Endodermal cell (in vitro differentiated cells): ENCODE measurements around the gene ARG2. TPM values are rescaled to one million over a fixed set of nuclear protein-coding genes. Genes with fewer than 3 reads are reported as not detected.

Experiments used
- DNase-seq: peaks from one replicate; pipeline ENCODE4 v3.0.0-alpha.2; 2017
- H3K27ac ChIP-seq: 2 replicates; pipeline ENCODE4 v1.5.1; 2013; ENCODE audit warnings: mild to moderate bottlenecking, low read depth, low read length, moderate library complexity
- H3K27me3 ChIP-seq: 2 replicates; pipeline ENCODE4 v1.6.1; 2013; ENCODE audit warnings: mild to moderate bottlenecking, low read length, moderate library complexity; ENCODE audit not compliant: insufficient read depth, control insufficient read depth, poor library complexity, severe bottlenecking
- H3K36me3 ChIP-seq: 2 replicates; pipeline ENCODE4 v1.7.0; 2013; ENCODE audit warnings: mild to moderate bottlenecking, low read length, moderate library complexity; ENCODE audit not compliant: control insufficient read depth, insufficient read depth
- H3K4me1 ChIP-seq: one replicate; pipeline ENCODE4 v1.7.0; 2013; ENCODE audit warnings: low read length; ENCODE audit not compliant: control insufficient read depth, insufficient read depth
- H3K4me3 ChIP-seq: 2 replicates; pipeline ENCODE4 v1.5.1; 2013; ENCODE audit warnings: mild to moderate bottlenecking, low read length, moderate library complexity
- H3K9ac ChIP-seq: 2 replicates; pipeline ENCODE4 v1.6.1; 2013; ENCODE audit warnings: mild to moderate bottlenecking, low read length, moderate library complexity; ENCODE audit not compliant: poor library complexity, severe bottlenecking; ENCODE audit errors: extremely low read depth
- H3K9me3 ChIP-seq: 2 replicates; pipeline ENCODE4 v1.6.1; 2013; ENCODE audit warnings: mild to moderate bottlenecking, low read length, moderate library complexity; ENCODE audit not compliant: control insufficient read depth
- H3K27ac Mint-ChIP-seq: 2 replicates; pipeline ENCODE4 v1.8.0; 2020; ENCODE audit warnings: mixed read lengths
- H3K27me3 Mint-ChIP-seq: 2 replicates; pipeline ENCODE4 v1.8.0; 2021; ENCODE audit warnings: mild to moderate bottlenecking, mixed read lengths; ENCODE audit not compliant: insufficient read depth
- H3K36me3 Mint-ChIP-seq: 2 replicates; pipeline ENCODE4 v1.8.0; 2020; ENCODE audit warnings: low read depth, mixed read lengths
- H3K4me1 Mint-ChIP-seq: 2 replicates; pipeline ENCODE4 v1.8.0; 2020; ENCODE audit warnings: mixed read lengths
- H3K4me3 Mint-ChIP-seq: 2 replicates; pipeline ENCODE4 v1.8.0; 2020; ENCODE audit warnings: mild to moderate bottlenecking, moderate library complexity, mixed read lengths
- H3K9me3 Mint-ChIP-seq: 2 replicates; pipeline ENCODE4 v1.8.0; 2020; ENCODE audit warnings: mild to moderate bottlenecking, mixed read lengths
- WGBS, 2 experiments: methylation state at CpG; one replicate each; pipeline versions ENCODE4 v1.1.5 to v1.1.7; 2013; ENCODE audit warnings: missing lambda C conversion rate in 2 of 2, mixed read lengths in 1 of 2; ENCODE audit not compliant: insufficient coverage in 1 of 2, insufficient read length in 1 of 2; 5-methylcytosine and 5-hydroxymethylcytosine counted together
- total RNA-seq, 2 donors: library from RNA; stranded (reverse); fragmentation: NEBNext Ultra II Directional in 1 of 2; extraction: Animal tissue kit (Norgen Biotek cat#: 25700) in 1 of 2; gene quantifications; 2 replicates in 1 of 2; 3 replicates in 1 of 2; pipeline ENCODE4 v1.2.1, GENCODE V29; 2021
- TF ChIP-seq, protein P1 (sequence below): fragments of 200-600 bp; sonication (generic); conservative IDR thresholded peaks from 2 replicates; pipeline ENCODE4 v1.5.0; 2021; ENCODE audit warnings: antibody characterized with exemption, mild to moderate bottlenecking

ARG2 gene
- total RNA-seq, 2 donors from 2014 or later = 19.4 to 25.4 TPM

DNA sequence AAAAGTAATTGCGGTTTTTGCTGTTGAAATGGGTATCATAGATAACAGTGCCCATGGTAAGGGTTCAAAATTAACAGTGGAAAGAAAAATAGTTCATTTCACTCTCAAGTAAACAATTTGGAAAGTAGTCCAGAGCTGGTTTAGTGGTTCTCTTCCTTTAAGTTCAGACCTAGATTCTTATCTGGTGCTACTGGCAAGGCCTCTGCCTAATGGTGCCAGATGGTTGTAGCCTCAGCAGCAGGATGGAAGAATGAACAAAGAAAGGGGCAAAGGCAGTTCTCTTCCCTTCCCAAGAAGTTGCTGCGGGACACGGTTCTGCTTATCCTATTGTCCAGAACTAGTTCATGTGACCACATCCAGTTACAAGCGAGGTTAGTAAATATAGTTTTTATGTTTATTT lies 10.5 kb downstream of the ARG2 start:
- Histone ChIP-seq H3K9me3 (no peaks in the 10 kb centered on the region), H3K27ac (no peak overlapping the region), H3K36me3 (no peaks in the 10 kb centered on the region), H3K4me3 (no peak overlapping the region), H3K9ac (no peak overlapping the region), H3K27me3 (no peaks in the 10 kb centered on the region), H3K4me1 (no peaks in the 10 kb centered on the region)
- TF ChIP-seq, protein P1, sequence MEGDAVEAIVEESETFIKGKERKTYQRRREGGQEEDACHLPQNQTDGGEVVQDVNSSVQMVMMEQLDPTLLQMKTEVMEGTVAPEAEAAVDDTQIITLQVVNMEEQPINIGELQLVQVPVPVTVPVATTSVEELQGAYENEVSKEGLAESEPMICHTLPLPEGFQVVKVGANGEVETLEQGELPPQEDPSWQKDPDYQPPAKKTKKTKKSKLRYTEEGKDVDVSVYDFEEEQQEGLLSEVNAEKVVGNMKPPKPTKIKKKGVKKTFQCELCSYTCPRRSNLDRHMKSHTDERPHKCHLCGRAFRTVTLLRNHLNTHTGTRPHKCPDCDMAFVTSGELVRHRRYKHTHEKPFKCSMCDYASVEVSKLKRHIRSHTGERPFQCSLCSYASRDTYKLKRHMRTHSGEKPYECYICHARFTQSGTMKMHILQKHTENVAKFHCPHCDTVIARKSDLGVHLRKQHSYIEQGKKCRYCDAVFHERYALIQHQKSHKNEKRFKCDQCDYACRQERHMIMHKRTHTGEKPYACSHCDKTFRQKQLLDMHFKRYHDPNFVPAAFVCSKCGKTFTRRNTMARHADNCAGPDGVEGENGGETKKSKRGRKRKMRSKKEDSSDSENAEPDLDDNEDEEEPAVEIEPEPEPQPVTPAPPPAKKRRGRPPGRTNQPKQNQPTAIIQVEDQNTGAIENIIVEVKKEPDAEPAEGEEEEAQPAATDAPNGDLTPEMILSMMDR = no peak
- H3K27me3 Mint-ChIP-seq = no peaks in the 10 kb centered on the region
- no peaks in the 10 kb centered on the region for H3K9me3 Mint-ChIP-seq
- no peaks in the 10 kb centered on the region for H3K4me1 Mint-ChIP-seq
- DNase-seq = no peak
- no peak overlapping the region for H3K4me3 Mint-ChIP-seq
- H3K27ac Mint-ChIP-seq = no peak overlapping the region
- WGBS, 2 experiments = 88 to 97% methylated on average over 3 to 4 of the region's 4 CpGs
- H3K36me3 Mint-ChIP-seq = peaks cover 20% of the 10 kb centered on the region

GRCh38 chr14:67630938-67631337 lies 11.2 kb downstream of the ARG2 start:
- H3K36me3 ChIP-seq = no peaks in the 10 kb centered on the region
- no peak overlapping the region for H3K4me3 ChIP-seq
- no peaks in the 10 kb centered on the region for H3K27me3 ChIP-seq
- no peaks in the 10 kb centered on the region for H3K4me1 ChIP-seq
- 93 to 97% methylated on average over 4 to 5 of the region's 5 CpGs for WGBS, 2 experiments
- Mint-ChIP-seq H3K4me1 (no peaks in the 10 kb centered on the region), H3K27me3 (no peaks in the 10 kb centered on the region), H3K36me3 (peaks cover 19% of the 10 kb centered on the region), H3K9me3 (no peaks in the 10 kb centered on the region), H3K4me3 (no peak overlapping the region), H3K27ac (no peak overlapping the region)
- no peaks in the 10 kb centered on the region for H3K9me3 ChIP-seq
- TF ChIP-seq, protein P1 = no peak
- H3K27ac ChIP-seq = no peak overlapping the region
- no peak overlapping the region for H3K9ac ChIP-seq
- DNase-seq = no peak

GRCh38 chr14:67633451-67634147 lies 13.9 kb downstream of the ARG2 start:
- no peak overlapping the region for H3K27ac Mint-ChIP-seq
- TF ChIP-seq, protein P1 = no peak

More at GRCh38 chr14:67633451-67634147, 13.9 kb downstream of the ARG2 start:
- 91 to 96% methylated on average over 4 to 5 of the region's 5 CpGs for WGBS, 2 experiments
- Mint-ChIP-seq H3K36me3 (peaks cover 19% of the 10 kb centered on the region), H3K9me3 (no peaks in the 10 kb centered on the region), H3K4me3 (no peak overlapping the region), H3K4me1 (no peaks in the 10 kb centered on the region), H3K27me3 (no peaks in the 10 kb centered on the region)
- no peak for DNase-seq
- Histone ChIP-seq H3K27ac (no peak overlapping the region), H3K9ac (no peak overlapping the region), H3K27me3 (no peaks in the 10 kb centered on the region), H3K36me3 (no peaks in the 10 kb centered on the region), H3K9me3 (no peaks in the 10 kb centered on the region), H3K4me1 (no peaks in the 10 kb centered on the region), H3K4me3 (no peak overlapping the region)
